AG10803 (cell line): ENCODE data around the gene ZNF775.

ENCODE experiments used
- DNase-seq: peaks from one replicate; pipeline ENCODE4 v3.0.0; 2010; ENCODE audit warnings: low read depth
- H3K4me3 ChIP-seq: 2 replicates; pipeline ENCODE4 v1.5.1; 2011; ENCODE audit warnings: mild to moderate bottlenecking, low read length, control low read depth
- TF ChIP-seq, protein P1 (sequence below): conservative IDR thresholded peaks from 2 replicates; pipeline ENCODE4 v1.5.1; 2011; ENCODE audit warnings: mild to moderate bottlenecking, low read length, control low read depth, inconsistent platforms

ZNF775 gene

DNA sequence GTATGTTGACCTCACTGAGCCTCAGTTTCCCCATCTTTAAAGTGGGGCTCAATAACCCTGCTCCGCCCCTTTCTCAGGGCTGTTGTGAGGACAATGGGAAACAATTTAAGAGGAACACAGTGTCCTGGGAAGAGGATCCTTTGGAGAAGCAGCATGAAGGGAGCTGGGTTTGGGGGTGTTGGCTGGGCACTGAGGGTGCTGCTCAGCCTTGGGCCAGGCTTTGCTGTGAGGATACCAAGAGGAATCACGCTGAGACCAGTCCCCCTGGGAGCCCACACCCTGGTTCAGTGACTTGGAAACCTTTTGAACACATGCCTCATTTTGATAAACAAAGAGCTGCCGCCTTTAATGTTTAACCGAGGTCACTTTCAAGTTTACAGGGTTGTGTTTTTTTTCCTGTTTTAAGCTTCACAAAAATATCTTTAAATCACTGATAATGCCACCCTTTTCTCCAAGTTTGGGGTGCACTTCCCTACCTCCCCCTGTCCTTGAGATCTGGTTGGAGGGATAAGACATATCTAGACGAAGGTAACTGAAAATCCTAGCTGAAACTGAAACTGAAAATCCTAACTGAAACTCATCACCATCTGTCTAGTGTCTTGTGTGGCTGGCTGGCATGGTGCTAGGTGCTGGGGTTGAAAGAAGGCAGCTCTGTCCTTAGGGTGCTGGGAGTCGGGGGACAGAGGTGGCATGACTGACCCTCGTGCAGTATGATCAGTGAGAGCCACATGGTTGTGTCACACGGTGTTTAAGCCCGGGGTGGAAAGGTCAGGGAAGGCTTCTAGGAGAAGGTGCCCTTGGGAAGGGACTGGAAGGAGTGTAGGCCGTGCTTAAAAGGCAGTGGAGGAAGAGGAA is 27.7 kb downstream of the ZNF775 start:
- TF ChIP-seq, protein P1, sequence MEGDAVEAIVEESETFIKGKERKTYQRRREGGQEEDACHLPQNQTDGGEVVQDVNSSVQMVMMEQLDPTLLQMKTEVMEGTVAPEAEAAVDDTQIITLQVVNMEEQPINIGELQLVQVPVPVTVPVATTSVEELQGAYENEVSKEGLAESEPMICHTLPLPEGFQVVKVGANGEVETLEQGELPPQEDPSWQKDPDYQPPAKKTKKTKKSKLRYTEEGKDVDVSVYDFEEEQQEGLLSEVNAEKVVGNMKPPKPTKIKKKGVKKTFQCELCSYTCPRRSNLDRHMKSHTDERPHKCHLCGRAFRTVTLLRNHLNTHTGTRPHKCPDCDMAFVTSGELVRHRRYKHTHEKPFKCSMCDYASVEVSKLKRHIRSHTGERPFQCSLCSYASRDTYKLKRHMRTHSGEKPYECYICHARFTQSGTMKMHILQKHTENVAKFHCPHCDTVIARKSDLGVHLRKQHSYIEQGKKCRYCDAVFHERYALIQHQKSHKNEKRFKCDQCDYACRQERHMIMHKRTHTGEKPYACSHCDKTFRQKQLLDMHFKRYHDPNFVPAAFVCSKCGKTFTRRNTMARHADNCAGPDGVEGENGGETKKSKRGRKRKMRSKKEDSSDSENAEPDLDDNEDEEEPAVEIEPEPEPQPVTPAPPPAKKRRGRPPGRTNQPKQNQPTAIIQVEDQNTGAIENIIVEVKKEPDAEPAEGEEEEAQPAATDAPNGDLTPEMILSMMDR = no peak
- H3K4me3 ChIP-seq = peak overlapping the region; percentile 73
- no peak for DNase-seq

DNA sequence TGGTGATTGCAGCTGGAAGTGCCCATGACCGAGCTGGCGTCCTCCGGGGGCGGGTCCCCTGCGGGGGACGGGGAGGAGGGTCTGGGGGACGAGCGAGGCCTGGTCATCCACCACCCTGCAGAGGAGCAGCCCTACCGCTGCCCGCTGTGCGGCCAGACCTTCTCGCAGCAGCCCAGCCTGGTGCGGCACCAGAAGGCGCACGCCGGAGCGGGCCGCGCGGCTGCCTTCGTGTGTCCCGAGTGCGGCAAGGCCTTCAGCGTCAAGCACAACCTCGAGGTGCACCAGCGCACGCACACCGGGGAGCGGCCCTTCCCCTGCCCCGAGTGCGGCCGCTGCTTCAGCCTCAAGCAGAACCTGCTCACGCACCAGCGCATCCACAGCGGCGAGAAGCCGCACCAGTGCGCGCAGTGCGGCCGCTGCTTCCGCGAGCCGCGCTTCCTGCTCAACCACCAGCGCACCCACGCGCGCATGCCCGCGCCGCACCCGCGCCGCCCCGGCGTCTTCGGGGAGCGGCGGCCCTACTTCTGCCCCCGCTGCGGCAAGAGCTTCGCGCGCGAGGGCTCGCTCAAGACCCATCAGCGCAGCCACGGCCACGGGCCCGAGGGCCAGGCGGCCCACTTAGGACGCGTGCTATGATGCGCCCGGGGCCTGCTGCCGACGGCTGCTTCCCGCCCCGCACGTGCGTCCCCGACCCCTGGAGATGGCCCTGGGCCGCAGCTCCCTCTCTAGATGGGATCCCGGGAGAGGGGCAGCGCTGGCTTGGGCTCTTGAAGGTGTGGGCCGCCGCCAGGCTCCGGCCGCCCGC is 28.7 kb downstream of the ZNF775 start:
- H3K4me3 ChIP-seq = no peak overlapping the region
- no peak for DNase-seq
- TF ChIP-seq, protein P1 = no peak

DNA sequence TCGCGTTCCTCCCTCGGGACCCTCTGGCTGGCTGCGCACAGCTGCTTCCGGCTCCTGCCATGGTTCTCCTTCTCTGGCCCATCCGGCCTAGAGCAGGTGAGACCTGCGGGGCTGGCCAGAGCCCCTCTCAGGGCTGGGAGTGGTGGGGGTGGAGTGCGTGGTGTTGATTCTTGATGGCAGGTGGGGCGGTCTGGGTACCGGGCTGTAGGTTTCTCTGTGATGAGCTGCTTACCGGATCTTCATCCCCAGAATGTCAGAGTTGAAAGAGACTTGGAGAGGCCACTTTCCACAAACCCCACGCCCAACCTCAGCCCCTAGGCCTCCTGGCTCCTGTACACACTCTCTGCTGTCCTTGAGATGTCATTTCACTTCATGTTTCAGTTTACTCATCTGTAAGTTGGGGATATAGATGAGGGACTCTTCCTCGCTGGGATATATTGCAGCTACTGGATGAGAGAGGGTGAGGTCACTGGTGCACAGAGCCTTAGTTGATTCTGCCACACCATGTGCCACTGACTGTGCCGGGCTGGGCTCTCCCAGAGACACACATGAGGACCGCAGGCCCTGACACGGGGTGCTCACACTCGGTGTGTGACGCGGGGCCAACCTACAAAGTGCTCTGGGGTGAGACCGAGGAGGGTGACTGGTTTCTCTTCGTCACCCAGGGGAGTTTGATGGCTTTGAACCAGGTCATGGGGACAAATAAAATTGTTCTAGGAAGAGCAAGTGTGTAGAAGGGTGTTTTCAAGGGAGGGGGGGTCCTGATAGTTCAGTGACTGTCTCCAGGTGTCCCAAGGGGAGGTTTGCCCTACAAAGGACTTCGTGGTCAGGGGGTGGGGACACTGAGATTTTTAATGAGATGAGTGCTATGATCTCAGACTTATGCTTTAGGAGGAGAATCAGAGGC is 29.5 kb downstream of the ZNF775 start:
- no peak for DNase-seq
- TF ChIP-seq, protein P1 = no peak
- no peak overlapping the region for H3K4me3 ChIP-seq

DNA sequence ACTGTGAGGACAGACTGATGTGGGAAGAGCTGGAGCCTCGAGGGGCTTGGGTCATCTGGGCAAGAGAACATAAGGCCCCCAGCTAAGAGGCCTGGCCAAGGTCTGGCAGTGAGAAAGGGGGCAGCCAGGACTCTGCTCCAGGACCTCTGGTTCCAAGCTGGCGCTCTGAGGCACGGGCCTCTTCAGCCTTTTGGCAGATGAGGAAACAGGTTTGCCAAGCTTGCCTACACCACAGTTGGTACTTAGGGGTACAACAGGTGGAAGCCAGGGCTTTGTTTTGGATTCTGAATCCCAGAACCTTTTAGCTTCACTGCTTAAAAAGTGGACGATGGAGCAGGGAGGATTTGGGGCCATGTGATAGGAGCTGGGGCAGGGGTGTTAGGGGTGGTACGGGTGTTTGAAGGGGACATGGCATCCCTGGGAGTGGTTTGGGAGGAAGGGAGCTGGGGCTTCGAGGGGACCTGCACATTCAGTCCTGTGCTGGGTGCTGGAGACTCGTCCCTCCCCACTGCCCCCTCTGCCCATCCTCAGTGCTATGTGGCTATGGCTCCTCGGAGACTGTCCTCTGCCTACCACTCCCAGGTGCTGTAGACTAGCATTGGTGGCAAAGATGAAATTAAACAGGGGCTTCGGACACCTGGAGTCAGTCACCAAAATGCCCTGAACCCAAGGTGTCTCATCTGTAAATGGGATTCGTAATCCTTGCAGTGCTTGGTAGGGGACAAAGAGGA is 30.3 kb downstream of the ZNF775 start:
- DNase-seq = no peak
- TF ChIP-seq, protein P1 = no peak
- H3K4me3 ChIP-seq = no peak overlapping the region

DNA sequence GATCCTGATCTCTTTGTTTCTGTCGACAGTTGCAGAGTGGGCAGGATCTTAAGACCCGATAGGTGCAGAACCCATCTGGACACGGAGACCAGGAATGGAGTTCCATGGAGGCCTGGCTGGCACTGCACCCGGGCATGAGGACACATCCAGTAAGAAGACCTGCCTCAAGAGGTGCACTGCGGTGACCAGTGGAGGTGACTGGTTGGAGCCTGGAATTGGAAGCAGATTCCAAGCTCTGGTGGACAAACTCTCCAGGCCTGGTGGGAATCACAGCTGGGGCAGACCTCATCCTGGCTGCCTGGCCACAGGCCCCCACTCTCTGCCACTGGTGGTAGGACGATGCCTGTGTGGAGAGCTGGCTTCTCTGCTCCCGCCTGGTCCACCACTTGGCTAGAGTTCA is 31.0 kb downstream of the ZNF775 start:
- DNase-seq = no peak
- H3K4me3 ChIP-seq = no peak overlapping the region
- TF ChIP-seq, protein P1 = no peak

DNA sequence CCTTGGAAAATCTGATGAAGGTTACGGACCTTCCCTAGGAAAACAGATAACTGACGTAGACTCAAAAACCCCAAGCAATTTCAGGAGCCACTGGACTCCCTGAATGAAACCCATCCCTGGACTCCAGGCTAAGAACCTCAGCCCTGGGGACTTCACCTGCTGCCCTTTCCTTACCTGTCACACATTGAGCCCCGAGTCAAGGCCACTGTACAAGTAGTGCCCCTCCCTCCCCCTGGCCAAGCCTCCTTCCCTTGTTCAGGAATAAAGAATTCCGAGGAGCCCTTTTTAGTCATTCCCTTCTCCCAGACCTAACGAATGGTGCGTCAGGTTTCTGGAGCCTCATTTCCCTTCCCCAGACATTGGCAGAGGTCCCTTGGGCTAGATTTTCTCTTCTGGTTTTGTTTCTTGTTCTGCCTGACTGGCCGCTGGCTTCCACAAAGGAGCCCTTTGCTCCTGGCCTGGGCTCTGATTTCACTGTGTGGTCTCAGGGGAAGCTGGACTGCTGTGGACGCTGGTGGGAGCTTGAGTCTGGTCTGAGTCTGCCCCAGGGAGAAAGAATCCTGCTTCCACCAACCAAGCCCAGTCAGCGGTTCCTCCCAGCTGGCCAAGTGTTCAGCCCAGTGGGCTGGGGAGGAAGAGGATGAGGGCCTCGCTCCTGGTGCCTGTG is 31.7 kb downstream of the ZNF775 start:
- TF ChIP-seq, protein P1 = no peak
- DNase-seq = no peak
- H3K4me3 ChIP-seq = no peak overlapping the region
